HTERT RPE-1 (cell line): Measurements from ENCODE around the gene GPR157.

Source experiments
- in situ Hi-C: fragments of 300-500 bp; cut with MboI; formaldehyde crosslinking; loops from 4 replicates; pipeline ENCODE4 v1.14.3; 2020; ENCODE audit warnings: low sequenced_read_pairs

GPR157 gene

GRCh38 chr1:9088807-9089206 lies 40.1 kb downstream of the GPR157 start:
- in situ Hi-C loops = no loop called here

- in situ Hi-C loops = no loop called here
Observed at GRCh38 chr1:9087411-9088125, 41.3 kb downstream of the GPR157 start.

GRCh38 chr1:9086796-9087195 lies 42.1 kb downstream of the GPR157 start:
- in situ Hi-C loops = no loop called here

- in situ Hi-C loops = no loop called here
Observed at GRCh38 chr1:9086045-9086444, 42.9 kb downstream of the GPR157 start.

- in situ Hi-C loops = no loop called here
Observed at GRCh38 chr1:9085306-9085940, 43.5 kb downstream of the GPR157 start.

- in situ Hi-C loops = no loop called here
Observed at GRCh38 chr1:9084906-9085305, 44.0 kb downstream of the GPR157 start.

GRCh38 chr1:9081473-9081872 lies 47.4 kb downstream of the GPR157 start:
- in situ Hi-C loops = no loop called here

- in situ Hi-C loops = no loop called here
Observed at GRCh38 chr1:9080705-9081291, 48.1 kb downstream of the GPR157 start.

GRCh38 chr1:9079988-9080704 lies 48.8 kb downstream of the GPR157 start:
- in situ Hi-C loops = no loop called here

- in situ Hi-C loops = no loop called here
Observed at GRCh38 chr1:9078752-9079500, 50.0 kb downstream of the GPR157 start.

GRCh38 chr1:9078015-9078751 lies 50.7 kb downstream of the GPR157 start:
- in situ Hi-C loops = no loop called here

GRCh38 chr1:9075022-9075421 lies 53.9 kb downstream of the GPR157 start:
- in situ Hi-C loops = no loop called here

GRCh38 chr1:9073143-9073542 lies 55.8 kb downstream of the GPR157 start:
- in situ Hi-C loops = no loop called here

GRCh38 chr1:9071554-9072235 lies 57.2 kb downstream of the GPR157 start:
- in situ Hi-C loops = no loop called here

- in situ Hi-C loops = no loop called here
Observed at GRCh38 chr1:9070486-9070885, 58.4 kb downstream of the GPR157 start.

- in situ Hi-C loops = no loop called here
Observed at GRCh38 chr1:9069326-9070100, 59.4 kb downstream of the GPR157 start, which contains the start of gene SLC2A5. TSS of gene SLC2A5 (minus strand) at chr1:9069635. CDS start at chr1:9069536, 99 bp downstream.

GRCh38 chr1:9068981-9069325 lies 59.9 kb downstream of the GPR157 start:
- in situ Hi-C loops = no loop called here

- in situ Hi-C loops = no loop called here
Observed at GRCh38 chr1:9066945-9067807, 61.7 kb downstream of the GPR157 start.
